Smooth muscle cell (in vitro differentiated cells): ENCODE data around the gene MMEL1. TPM values are rescaled to one million over a fixed set of nuclear protein-coding genes. Genes with fewer than 3 reads are reported as not detected.

Source experiments
- DNase-seq: peaks from one replicate; lab custom pipeline; 2025; ENCODE audit not compliant: unreplicated experiment; lab: John Stamatoyannopoulos, UW
- H2AFZ ChIP-seq: fragments of 200-600 bp; sonication (generic); 2 replicates; pipeline ENCODE4 v1.6.0; 2016; ENCODE audit warnings: antibody characterized with exemption, low read depth, mild to moderate bottlenecking
- H3F3A ChIP-seq: fragments of 200-600 bp; sonication (generic); 2 replicates; pipeline ENCODE4 v1.6.0; 2017; ENCODE audit warnings: antibody characterized with exemption, low read depth
- H3K27ac ChIP-seq: fragments of 200-600 bp; sonication (generic); 2 replicates; pipeline ENCODE4 v1.5.1; 2016; ENCODE audit warnings: low read depth, mild to moderate bottlenecking
- H3K27me3 ChIP-seq: fragments of 200-600 bp; sonication (generic); 2 replicates; pipeline ENCODE4 v1.6.1; 2016; ENCODE audit warnings: low read depth, mild to moderate bottlenecking
- H3K36me3 ChIP-seq: fragments of 200-600 bp; sonication (generic); 2 replicates; pipeline ENCODE4 v1.5.1; 2016; ENCODE audit warnings: low read depth
- H3K4me1 ChIP-seq: fragments of 200-600 bp; sonication (generic); 2 replicates; pipeline ENCODE4 v1.5.1; 2016; ENCODE audit warnings: low read depth
- H3K4me2 ChIP-seq: fragments of 200-600 bp; sonication (generic); 2 replicates; pipeline ENCODE4 v1.6.0; 2016; ENCODE audit warnings: mild to moderate bottlenecking
- H3K4me3 ChIP-seq: fragments of 200-600 bp; sonication (generic); 2 replicates; pipeline ENCODE4 v1.5.1; 2016; ENCODE audit warnings: mild to moderate bottlenecking
- H3K79me2 ChIP-seq: fragments of 200-600 bp; sonication (generic); 2 replicates; pipeline ENCODE4 v1.6.0; 2016; ENCODE audit warnings: low read depth, mild to moderate bottlenecking
- H3K9ac ChIP-seq: fragments of 200-600 bp; sonication (generic); 2 replicates; pipeline ENCODE4 v1.6.0; 2016; ENCODE audit warnings: low read depth
- H3K9me3 ChIP-seq: fragments of 200-600 bp; sonication (generic); replicated peaks from 2 replicates; pipeline ENCODE4 v1.5.1; 2016; ENCODE audit warnings: low read depth
- H4K20me1 ChIP-seq: fragments of 200-600 bp; sonication (generic); 2 replicates; pipeline ENCODE4 v1.6.0; 2016; ENCODE audit warnings: low read depth
- WGBS: methylation state at CpG from one replicate; pipeline ENCODE4 v1.1.7; 2016; ENCODE audit warnings: low lambda C conversion rate; 5-methylcytosine and 5-hydroxymethylcytosine counted together
- polyA plus RNA-seq: library from polyadenylated mRNA; unstranded; fragments of >200 nt; fragmentation: Nextera tagmentation; extraction: Ambion mirVana; gene quantifications from 2 replicates; pipeline ENCODE4 v1.2.1, GENCODE V29; 2016
- total RNA-seq: library from RNA; depleted of rRNA; stranded (reverse); fragments of >200 nt; gene quantifications from 2 replicates; pipeline ENCODE4 v1.2.3, GENCODE V29; 2014
- TF ChIP-seq, protein P1 (sequence below): fragments of 200-600 bp; sonication (generic); IDR thresholded peaks from 2 replicates; pipeline ENCODE4 v1.5.1; 2017; ENCODE audit warnings: borderline replicate concordance, mild to moderate bottlenecking, antibody characterized with exemption; ENCODE audit not compliant: insufficient read depth, poor library complexity, severe bottlenecking

Gene MMEL1
- total and polyA plus RNA-seq, 2 experiments from 2014 or later: 3.4 TPM; not detected in 1

- no peak overlapping the region for H3K9ac ChIP-seq
- TF ChIP-seq, protein P1, sequence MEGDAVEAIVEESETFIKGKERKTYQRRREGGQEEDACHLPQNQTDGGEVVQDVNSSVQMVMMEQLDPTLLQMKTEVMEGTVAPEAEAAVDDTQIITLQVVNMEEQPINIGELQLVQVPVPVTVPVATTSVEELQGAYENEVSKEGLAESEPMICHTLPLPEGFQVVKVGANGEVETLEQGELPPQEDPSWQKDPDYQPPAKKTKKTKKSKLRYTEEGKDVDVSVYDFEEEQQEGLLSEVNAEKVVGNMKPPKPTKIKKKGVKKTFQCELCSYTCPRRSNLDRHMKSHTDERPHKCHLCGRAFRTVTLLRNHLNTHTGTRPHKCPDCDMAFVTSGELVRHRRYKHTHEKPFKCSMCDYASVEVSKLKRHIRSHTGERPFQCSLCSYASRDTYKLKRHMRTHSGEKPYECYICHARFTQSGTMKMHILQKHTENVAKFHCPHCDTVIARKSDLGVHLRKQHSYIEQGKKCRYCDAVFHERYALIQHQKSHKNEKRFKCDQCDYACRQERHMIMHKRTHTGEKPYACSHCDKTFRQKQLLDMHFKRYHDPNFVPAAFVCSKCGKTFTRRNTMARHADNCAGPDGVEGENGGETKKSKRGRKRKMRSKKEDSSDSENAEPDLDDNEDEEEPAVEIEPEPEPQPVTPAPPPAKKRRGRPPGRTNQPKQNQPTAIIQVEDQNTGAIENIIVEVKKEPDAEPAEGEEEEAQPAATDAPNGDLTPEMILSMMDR: no peak
- 86% methylated on average over 13 of the region's 14 CpGs for WGBS
- no peak overlapping the region for H3K27ac ChIP-seq
- H3K36me3 ChIP-seq: no peaks in the 10 kb centered on the region
- H3K4me1 ChIP-seq: no peaks in the 10 kb centered on the region
- H2AFZ ChIP-seq: no peak overlapping the region
- DNase-seq: no peak
- H3F3A ChIP-seq: no peaks in the 10 kb centered on the region
- H3K27me3 ChIP-seq: no peaks in the 10 kb centered on the region
- H3K79me2 ChIP-seq: no peaks in the 10 kb centered on the region
- H3K4me2 ChIP-seq: no peak overlapping the region
- no peaks in the 10 kb centered on the region for H4K20me1 ChIP-seq
- no peaks in the 10 kb centered on the region for H3K9me3 ChIP-seq
- H3K4me3 ChIP-seq: no peak overlapping the region
These were observed 27.8 kb downstream of the MMEL1 start for GRCh38 chr1:2604844-2605508.

DNA sequence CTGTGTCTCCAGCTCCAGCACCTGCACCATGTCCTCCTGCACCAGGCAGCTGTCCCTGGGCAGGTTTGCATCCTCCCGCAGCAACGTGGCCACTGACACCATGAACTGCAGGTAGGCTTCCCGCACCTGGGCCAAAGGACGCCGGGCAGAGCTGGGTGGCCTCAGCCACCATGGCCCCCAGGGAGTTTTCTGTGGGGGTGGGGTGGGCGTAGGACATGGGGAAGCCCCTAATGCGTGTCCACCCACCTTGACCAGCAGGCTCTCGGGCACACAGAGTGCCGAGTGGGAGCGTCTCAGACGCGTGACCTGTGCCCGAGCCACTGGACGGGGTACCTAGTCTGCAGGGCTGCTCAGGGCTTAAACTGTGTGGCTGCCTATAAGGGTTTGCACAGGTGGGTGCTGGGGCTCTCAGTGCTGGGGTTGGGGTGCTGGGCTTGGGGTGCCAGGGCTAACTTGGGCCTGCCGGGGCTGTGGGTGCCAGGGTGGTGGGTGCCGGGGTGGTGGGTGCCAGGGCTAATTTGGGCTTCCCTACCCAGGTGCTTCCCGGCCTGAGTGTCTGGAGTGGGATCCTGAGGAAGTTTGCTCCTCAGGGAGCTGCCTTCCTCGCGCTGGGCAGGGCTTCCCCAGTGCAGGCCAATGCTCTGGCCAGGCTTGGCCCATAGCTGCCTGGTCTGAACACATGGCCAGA lies 28.5 kb downstream of the MMEL1 start:
- no peak for DNase-seq
- Histone ChIP-seq H3K36me3 (no peaks in the 10 kb centered on the region), H3K9ac (no peak overlapping the region), H3K4me1 (no peaks in the 10 kb centered on the region), H3K27ac (no peak overlapping the region), H3F3A (no peaks in the 10 kb centered on the region), H3K9me3 (no peaks in the 10 kb centered on the region), H3K4me3 (no peak overlapping the region), H3K4me2 (no peak overlapping the region), H3K79me2 (no peaks in the 10 kb centered on the region), H2AFZ (no peak overlapping the region), H4K20me1 (no peaks in the 10 kb centered on the region), H3K27me3 (no peaks in the 10 kb centered on the region)
- whole genome bisulfite sequencing: 83% methylated on average over 12 of the region's 19 CpGs
- TF ChIP-seq, protein P1: no peak

GRCh38 chr1:2603521-2604155 lies 29.2 kb downstream of the MMEL1 start:
- Histone ChIP-seq H3K9me3 (no peaks in the 10 kb centered on the region), H3K4me3 (no peak overlapping the region), H3K4me1 (no peaks in the 10 kb centered on the region), H4K20me1 (no peaks in the 10 kb centered on the region), H3K27me3 (no peaks in the 10 kb centered on the region), H3F3A (no peaks in the 10 kb centered on the region), H3K36me3 (no peaks in the 10 kb centered on the region), H3K4me2 (no peak overlapping the region), H2AFZ (no peak overlapping the region), H3K9ac (no peak overlapping the region), H3K27ac (no peak overlapping the region), H3K79me2 (no peaks in the 10 kb centered on the region)
- 88% methylated on average over 24 of the region's 25 CpGs for WGBS
- no peak for DNase-seq
- TF ChIP-seq, protein P1: no peak
